ENCODE results near the gene IRF1.

The IRF1 gene

DNA sequence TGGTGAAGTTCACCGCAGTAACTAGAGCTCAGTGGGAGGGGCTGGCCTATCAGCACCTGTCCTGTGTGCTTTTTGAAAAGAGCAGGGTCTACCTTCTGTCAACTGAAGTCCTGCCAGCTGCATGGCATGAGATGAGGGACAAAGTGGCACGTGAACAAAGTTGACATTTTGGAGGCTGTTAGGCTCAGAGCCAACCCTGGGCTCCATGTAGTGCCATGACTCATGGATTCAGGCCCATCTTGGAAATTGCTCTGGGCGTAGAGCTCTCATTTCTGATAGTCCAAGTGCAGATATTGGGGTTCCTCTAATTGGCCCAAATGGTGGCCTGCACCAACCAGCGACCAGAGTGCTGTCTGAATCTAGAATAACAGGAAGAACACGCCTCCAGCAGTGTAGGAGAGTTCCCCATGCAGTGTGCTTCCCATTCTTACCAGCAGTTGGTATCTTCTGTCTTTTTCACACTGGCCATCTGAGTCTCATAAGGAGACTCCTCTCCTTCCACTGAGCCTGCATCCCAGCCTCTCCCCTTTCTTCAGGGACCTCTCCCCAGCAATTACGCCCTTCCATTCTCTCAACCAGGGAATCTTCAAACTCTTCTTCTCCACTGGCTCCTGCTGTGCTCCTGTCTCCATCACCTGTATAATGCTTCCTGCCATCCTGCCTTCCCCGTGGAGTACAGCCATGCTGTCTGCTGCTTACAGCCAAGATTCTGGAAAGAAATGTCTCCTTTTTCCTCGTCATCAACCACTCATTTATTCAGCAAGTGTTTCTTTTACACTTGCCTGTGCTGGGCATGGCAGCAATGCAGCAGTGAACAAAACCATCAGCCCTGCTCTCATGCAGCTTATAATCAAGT is 30.4 kb downstream of the IRF1 start:
- H3K27me3 Mint-ChIP-seq (ENCODE audit: low read depth, poor library complexity) = peaks cover 9% of the 10 kb centered on the region
- TF ChIP-seq, protein P1, sequence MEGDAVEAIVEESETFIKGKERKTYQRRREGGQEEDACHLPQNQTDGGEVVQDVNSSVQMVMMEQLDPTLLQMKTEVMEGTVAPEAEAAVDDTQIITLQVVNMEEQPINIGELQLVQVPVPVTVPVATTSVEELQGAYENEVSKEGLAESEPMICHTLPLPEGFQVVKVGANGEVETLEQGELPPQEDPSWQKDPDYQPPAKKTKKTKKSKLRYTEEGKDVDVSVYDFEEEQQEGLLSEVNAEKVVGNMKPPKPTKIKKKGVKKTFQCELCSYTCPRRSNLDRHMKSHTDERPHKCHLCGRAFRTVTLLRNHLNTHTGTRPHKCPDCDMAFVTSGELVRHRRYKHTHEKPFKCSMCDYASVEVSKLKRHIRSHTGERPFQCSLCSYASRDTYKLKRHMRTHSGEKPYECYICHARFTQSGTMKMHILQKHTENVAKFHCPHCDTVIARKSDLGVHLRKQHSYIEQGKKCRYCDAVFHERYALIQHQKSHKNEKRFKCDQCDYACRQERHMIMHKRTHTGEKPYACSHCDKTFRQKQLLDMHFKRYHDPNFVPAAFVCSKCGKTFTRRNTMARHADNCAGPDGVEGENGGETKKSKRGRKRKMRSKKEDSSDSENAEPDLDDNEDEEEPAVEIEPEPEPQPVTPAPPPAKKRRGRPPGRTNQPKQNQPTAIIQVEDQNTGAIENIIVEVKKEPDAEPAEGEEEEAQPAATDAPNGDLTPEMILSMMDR (IDR thresholded peaks at IDR 0.05) = no peak
- no peaks in the 10 kb centered on the region for H3K9me3 Mint-ChIP-seq
- no peak overlapping the region for H3K4me3 Mint-ChIP-seq
- H3K27ac Mint-ChIP-seq = no peak overlapping the region
- H3K4me1 Mint-ChIP-seq = peaks cover 51% of the 10 kb centered on the region
- H3K36me3 Mint-ChIP-seq (ENCODE audit: low read depth) = no peaks in the 10 kb centered on the region
- DNase-seq = no peak

DNA sequence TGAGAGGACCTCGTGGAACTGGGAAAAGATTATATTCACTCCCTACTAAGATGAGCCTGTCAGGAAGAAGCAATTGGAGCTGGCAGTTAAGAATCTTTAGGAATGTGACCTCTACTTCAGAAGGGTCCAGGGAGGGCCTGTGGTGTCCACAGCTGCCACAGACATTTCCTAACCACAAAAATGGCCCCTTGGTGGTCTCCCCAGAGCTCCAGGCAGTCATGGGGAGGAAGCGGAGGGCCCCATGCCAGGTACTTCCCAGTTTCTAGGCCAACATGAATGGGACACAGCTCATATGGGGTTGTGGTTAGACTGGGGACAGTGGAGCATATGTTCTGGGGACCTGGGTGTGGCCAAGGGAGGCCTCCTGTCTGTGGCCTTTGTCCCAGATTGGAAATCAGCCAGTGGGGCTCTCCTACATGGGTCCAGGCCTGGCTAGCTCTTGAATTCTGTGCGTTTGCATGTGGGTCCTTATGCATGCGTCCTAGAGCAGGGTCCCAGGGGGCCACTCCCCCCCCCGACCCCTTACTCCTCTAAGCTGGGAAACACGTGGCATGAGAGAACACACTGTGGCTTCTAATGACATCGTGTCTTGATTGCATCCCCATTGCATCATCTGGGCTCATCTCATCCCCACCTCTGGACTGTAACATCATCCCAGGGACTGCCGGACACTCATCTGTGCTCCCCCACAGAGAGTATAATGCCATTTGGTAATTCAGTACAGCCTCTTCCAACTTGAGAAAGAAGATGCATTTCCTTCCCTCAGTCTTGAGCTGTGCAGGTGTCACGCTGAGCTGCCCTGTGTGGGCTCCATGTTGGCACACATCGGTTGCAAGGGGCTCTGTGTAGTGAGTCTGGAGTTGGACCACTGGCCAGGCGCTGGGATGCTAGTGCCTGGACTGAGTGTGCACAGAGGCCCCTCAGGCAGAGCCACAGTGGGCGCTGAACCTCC is 31.3 kb downstream of the IRF1 start:
- Mint-ChIP-seq H3K9me3 (no peaks in the 10 kb centered on the region), H3K4me1 (peaks cover 42% of the 10 kb centered on the region), H3K27me3 (ENCODE audit: low read depth, poor library complexity) (peaks cover 12% of the 10 kb centered on the region), H3K27ac (no peak overlapping the region), H3K36me3 (ENCODE audit: low read depth) (no peaks in the 10 kb centered on the region), H3K4me3 (no peak overlapping the region)
- TF ChIP-seq, protein P1 (IDR thresholded peaks at IDR 0.05) = no peak
- DNase-seq = no peak

DNA sequence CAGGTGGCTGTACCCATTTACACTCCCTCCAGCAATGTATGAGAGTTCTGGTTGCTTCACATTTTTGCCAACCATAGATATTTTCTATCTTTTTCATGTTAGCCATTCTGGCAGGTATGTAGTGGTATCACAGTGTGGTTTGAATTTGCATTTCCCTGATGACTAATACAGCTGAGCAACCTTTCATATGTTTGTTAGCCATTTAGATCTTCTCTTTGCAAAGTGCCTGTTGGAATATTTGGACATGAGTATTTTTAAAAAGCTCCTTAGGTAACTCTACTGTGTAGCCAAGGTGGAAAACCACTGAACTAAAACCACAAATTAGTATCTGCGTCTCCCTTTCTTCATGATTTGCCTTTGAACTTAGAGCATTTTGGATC is 31.9 kb downstream of the IRF1 start:
- Mint-ChIP-seq H3K9me3 (no peaks in the 10 kb centered on the region), H3K4me3 (no peak overlapping the region), H3K36me3 (ENCODE audit: low read depth) (no peaks in the 10 kb centered on the region), H3K27me3 (ENCODE audit: low read depth, poor library complexity) (peaks cover 12% of the 10 kb centered on the region), H3K4me1 (peaks cover 38% of the 10 kb centered on the region), H3K27ac (no peak overlapping the region)
- TF ChIP-seq, protein P1 (IDR thresholded peaks at IDR 0.05) = no peak
- no peak for DNase-seq

DNA sequence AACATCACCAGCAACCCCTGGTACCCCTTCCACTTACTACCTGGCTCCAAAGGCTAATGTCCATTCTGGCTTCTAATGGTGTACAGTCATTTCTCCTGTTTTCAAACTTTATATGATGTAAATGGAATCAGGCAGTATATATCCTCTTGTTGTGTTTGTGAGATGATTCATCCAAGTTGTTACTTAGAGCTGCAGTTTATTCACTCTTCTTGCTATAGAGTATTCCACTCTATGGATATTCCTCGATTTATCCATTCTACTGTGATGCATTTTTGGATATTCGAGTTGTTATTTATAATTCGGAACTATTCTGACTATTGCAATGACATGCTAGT is 32.4 kb downstream of the IRF1 start:
- H3K9me3 Mint-ChIP-seq = no peaks in the 10 kb centered on the region
- H3K27ac Mint-ChIP-seq = no peak overlapping the region
- no peaks in the 10 kb centered on the region for H3K36me3 Mint-ChIP-seq (ENCODE audit: low read depth)
- no peak for DNase-seq
- peaks cover 12% of the 10 kb centered on the region for H3K27me3 Mint-ChIP-seq (ENCODE audit: low read depth, poor library complexity)
- TF ChIP-seq, protein P1 (IDR thresholded peaks at IDR 0.05) = no peak
- peaks cover 34% of the 10 kb centered on the region for H3K4me1 Mint-ChIP-seq
- H3K4me3 Mint-ChIP-seq = no peak overlapping the region

DNA sequence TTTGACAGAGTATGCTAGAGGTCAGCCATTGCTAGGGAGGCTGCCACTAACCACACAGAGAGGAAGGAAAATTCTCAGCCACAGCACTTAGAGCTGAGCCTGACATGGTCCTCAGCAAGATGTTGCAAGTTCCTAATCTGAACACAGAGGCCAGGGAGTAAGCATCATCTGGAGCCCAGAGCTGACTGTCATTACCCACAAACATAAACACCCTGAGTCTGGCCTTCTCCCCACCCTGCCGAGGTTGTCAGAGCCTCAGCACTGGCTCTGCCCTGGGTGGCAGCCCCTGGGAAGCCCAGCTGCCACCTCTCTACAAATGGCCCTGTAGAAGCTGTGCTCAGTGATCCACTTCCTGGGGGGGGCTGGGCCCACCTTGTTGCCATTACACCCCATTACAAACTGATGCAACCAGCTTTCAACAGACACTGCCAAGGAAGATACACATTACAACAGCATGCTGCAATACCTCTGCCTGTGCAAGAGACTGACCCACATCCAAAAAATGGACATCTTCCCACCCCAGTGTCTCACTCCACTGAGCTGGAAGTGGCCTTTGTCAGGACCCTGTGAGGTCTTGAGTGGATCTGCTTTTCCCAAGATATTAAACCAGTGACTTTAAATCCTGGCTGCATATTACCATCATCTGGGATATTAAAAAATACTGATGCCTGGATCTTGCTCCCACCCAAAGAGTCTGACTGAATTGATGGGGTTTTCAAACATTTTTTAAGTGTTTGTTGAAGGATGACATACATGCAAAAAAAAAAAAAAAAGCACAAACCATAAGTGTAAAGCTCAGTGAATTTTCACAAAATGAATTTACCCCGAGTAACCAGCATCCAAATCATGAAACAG is 33.0 kb downstream of the IRF1 start:
- H3K36me3 Mint-ChIP-seq (ENCODE audit: low read depth) = no peaks in the 10 kb centered on the region
- peaks cover 8% of the 10 kb centered on the region for H3K27me3 Mint-ChIP-seq (ENCODE audit: low read depth, poor library complexity)
- H3K4me3 Mint-ChIP-seq = no peak overlapping the region
- DNase-seq = no peak
- H3K9me3 Mint-ChIP-seq = no peaks in the 10 kb centered on the region
- no peak overlapping the region for H3K27ac Mint-ChIP-seq
- peaks cover 28% of the 10 kb centered on the region for H3K4me1 Mint-ChIP-seq
- TF ChIP-seq, protein P1 (IDR thresholded peaks at IDR 0.05) = no peak
